Spleen (tissue), 11 donors: ENCODE results near the gene ABI3BP. TPM values are rescaled to one million over a fixed set of nuclear protein-coding genes. Genes with fewer than 3 reads are reported as not detected.

Source experiments
- DNase-seq: peaks from one replicate; pipeline ENCODE4 v3.0.0-alpha.2; 2020
- H3K27ac ChIP-seq, 8 donors: fragments of 200-600 bp; sonication (generic) in 7 of 8; 1 replicate in 4 of 8; 2 replicates in 4 of 8; pipeline versions ENCODE4 v1.5.0 to v1.8.0; 2016 to 2021; ENCODE audit warnings: inconsistent platforms in 4 of 8, mild to moderate bottlenecking in 4 of 8, moderate library complexity in 1 of 8
- H3K27me3 ChIP-seq, 7 donors: fragments of 200-600 bp; sonication (generic) in 6 of 7; replicated peaks in 1 of 7; 1 replicate in 4 of 7; 2 replicates in 3 of 7; pipeline versions ENCODE4 v1.5.0 to v1.8.0; 2016 to 2021; ENCODE audit warnings: inconsistent platforms in 3 of 7, mild to moderate bottlenecking in 1 of 7
- H3K36me3 ChIP-seq, 6 donors: fragments of 200-600 bp; sonication (generic) in 5 of 6; 1 replicate in 4 of 6; 2 replicates in 2 of 6; pipeline versions ENCODE4 v1.5.0 to v1.8.0; 2016 to 2021; ENCODE audit warnings: inconsistent platforms in 2 of 6
- H3K4me1 ChIP-seq, 6 donors: fragments of 200-600 bp; sonication (generic) in 5 of 6; 1 replicate in 3 of 6; 2 replicates in 3 of 6; pipeline versions ENCODE4 v1.5.0 to v1.8.0; 2016 to 2021; ENCODE audit warnings: inconsistent platforms in 3 of 6
- H3K4me3 ChIP-seq, 8 donors: fragments of 200-600 bp; sonication (generic) in 7 of 8; 1 replicate in 4 of 8; 2 replicates in 4 of 8; pipeline versions ENCODE4 v1.5.0 to v1.8.0; 2016 to 2021; ENCODE audit warnings: inconsistent platforms in 4 of 8, mild to moderate bottlenecking in 4 of 8, moderate library complexity in 2 of 8
- H3K9me3 ChIP-seq, 8 donors: fragments of 200-600 bp; sonication (generic) in 7 of 8; 1 replicate in 4 of 8; 2 replicates in 4 of 8; pipeline versions ENCODE4 v1.5.0 to v1.8.0; 2016 to 2021; ENCODE audit warnings: inconsistent platforms in 4 of 8
- POLR2A ChIP-seq, 3 donors: fragments of 450-650 bp; IDR thresholded peaks; one replicate each; pipeline ENCODE4 v1.5.1; 2017; ENCODE audit warnings: antibody characterized with exemption in 3 of 3, mild to moderate bottlenecking in 1 of 3
- POLR2AphosphoS5 ChIP-seq, 3 donors: sonication (generic); formaldehyde crosslinking; IDR thresholded peaks; one replicate each; pipeline ENCODE4 v1.5.1; 2017; ENCODE audit warnings: antibody characterized with exemption in 3 of 3
- WGBS, 5 donors: extraction: QIAGEN DNeasy Blood & Tissue Kit in 3 of 5; methylation state at CpG; one replicate each; pipeline versions ENCODE4 v1.1.5 to v1.1.7; 2013 to 2018; 5-methylcytosine and 5-hydroxymethylcytosine counted together
- intact Hi-C: fragments of 100-400 bp; cut with DNase I; formaldehyde crosslinking; loops from one replicate; pipeline ENCODE4 v1.15.0; 2023; ENCODE audit warnings: low total_unique reads
- polyA plus RNA-seq, 3 donors: library from polyadenylated mRNA; stranded (reverse); fragments of 200-250 nt; gene quantifications; one replicate each; pipeline ENCODE4 v1.2.1, GENCODE V29; 2013
- total RNA-seq, 7 donors: library from RNA; depleted of rRNA in 3 of 7; stranded (reverse); fragments of >200 nt in 3 of 7; fragmentation: NEBNext Ultra II Directional in 4 of 7; extraction: Animal tissue kit (Norgen Biotek cat#: 25700) in 4 of 7; gene quantifications; one replicate each; pipeline versions ENCODE4 v1.1.0 to v1.2.1, GENCODE V29; 2016 to 2021
- TF ChIP-seq, protein P1 (sequence below), 11 experiments: fragments of 200-600 bp in 7 of 11; fragments of 450-650 bp in 4 of 11; sonication (generic) in 4 of 11; IDR thresholded peaks in 8 of 11; conservative IDR thresholded peaks in 3 of 11; 1 replicate in 7 of 11; 2 replicates in 4 of 11; pipeline versions ENCODE4 v1.4.0 to v1.8.0; 2016 to 2021; ENCODE audit warnings: antibody characterized with exemption in 11 of 11, inconsistent platforms in 4 of 11, mild to moderate bottlenecking in 1 of 11
- donor health status: healthy with polysubstance abuse.
- donor health status: DM: no; HTN: no; CAD: no; lungs with moderate emphysema.
- donor health status: DM: no; HTN: no; CAD: no.
- donor health status: Bipolar disorder and iron deficiency.
- donor health status: healthy.
- donor health status: DM: no; HTN: no; CAD: no.
- donor health status: DM: yes; HTN: yes; CAD: no.

The ABI3BP gene
- total and polyA plus RNA-seq, 10 donors = 4.2 to 29.9 (median 16.3) TPM

DNA sequence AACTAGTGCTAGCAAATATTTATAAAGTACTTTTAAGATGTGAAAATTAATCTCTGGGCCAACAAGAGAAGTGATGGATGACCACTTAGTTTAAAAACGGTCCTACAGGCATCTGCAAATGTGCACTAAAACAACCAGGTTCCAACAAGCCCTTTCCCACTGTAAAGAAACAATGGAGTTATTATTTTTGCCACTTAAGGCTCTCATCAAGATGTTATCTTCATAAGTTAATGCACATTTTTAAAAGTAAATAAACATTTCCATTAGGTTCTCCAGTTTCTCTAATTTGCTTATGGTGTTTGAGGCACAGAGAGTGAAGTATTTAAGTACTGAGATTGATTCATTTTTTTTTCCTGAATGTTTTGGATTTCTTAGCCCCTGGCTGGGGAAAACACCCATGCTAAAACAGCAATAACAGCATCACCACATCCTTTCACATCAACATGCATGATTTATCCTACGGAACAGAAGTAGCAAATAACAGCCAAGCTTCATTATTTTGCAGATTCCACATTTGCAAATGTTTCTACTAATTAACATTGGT lies 20.8 kb downstream of the ABI3BP start:
- WGBS, 5 donors = 54 to 76% (median 68%) methylated on average over 2 of the region's 2 CpGs
- H3K4me3 ChIP-seq = no peak overlapping the region
- no peaks in the 10 kb centered on the region for H3K4me1 ChIP-seq
- H3K36me3 ChIP-seq = no peaks in the 10 kb centered on the region
- intact Hi-C loops = no loop called here
- TF ChIP-seq POLR2AphosphoS5 (IDR thresholded peaks at IDR 0.05) = no peak
- TF ChIP-seq, protein P1, sequence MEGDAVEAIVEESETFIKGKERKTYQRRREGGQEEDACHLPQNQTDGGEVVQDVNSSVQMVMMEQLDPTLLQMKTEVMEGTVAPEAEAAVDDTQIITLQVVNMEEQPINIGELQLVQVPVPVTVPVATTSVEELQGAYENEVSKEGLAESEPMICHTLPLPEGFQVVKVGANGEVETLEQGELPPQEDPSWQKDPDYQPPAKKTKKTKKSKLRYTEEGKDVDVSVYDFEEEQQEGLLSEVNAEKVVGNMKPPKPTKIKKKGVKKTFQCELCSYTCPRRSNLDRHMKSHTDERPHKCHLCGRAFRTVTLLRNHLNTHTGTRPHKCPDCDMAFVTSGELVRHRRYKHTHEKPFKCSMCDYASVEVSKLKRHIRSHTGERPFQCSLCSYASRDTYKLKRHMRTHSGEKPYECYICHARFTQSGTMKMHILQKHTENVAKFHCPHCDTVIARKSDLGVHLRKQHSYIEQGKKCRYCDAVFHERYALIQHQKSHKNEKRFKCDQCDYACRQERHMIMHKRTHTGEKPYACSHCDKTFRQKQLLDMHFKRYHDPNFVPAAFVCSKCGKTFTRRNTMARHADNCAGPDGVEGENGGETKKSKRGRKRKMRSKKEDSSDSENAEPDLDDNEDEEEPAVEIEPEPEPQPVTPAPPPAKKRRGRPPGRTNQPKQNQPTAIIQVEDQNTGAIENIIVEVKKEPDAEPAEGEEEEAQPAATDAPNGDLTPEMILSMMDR (IDR thresholded peaks at IDR 0.05 in 8 of 11, conservative IDR thresholded peaks at IDR 0.05 in 3 of 11) = no peak
- DNase-seq = no peak
- H3K9me3 ChIP-seq = no peaks in the 10 kb centered on the region
- no peak overlapping the region for H3K27ac ChIP-seq
- no peaks in the 10 kb centered on the region for H3K27me3 ChIP-seq

DNA sequence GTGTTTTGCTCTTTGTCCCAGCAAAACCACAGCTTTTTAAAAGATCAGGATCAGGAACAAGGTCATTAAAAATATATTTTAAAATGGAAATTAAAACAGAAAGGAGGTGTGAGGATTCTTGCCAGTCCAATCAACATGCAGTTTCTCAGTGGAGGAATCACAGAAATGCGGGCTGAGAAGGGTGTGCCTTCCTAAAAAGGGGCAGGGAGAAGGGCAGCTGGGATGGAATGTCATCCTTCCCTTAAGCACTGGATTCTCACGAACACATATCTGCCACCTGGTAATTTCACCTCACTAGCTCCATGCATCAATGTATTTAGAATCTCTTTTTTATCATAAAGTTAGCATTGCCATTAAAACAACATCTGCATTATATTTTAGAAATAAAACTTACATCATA lies 21.4 kb downstream of the ABI3BP start:
- 66 to 89% (median 78%) methylated on average over 2 of the region's 2 CpGs for WGBS, 5 donors

DNA sequence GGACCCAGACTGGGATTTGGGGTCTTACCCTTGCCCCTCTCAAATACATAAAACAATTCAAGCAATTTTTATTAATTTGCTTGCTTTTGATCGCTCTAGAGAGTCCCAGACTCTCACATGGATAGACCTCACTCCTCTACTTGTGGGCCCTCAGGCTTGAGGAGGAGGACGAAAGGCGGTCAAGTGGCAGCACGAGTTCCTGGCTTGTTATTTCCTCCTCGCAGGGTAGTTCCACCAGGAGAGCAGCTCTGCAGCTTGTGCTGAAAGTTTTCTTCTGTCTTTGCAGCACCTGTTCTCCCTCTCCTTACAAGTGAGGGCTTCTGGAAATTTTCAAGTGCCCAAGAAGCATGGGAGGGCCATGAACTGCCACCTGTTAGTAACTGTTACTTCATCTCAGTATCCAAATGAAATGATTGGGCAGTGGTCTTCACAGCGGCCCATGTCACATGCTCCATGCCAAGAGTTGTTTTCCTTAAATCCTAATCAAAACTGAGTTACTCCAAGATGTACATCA lies 22.7 kb downstream of the ABI3BP start:
- H3K9me3 ChIP-seq = no peaks in the 10 kb centered on the region
- WGBS, 5 donors = 84 to 91% (median 86%) methylated on average over 6 of the region's 6 CpGs
- H3K4me3 ChIP-seq = no peak overlapping the region
- intact Hi-C loops = no loop called here
- H3K27ac ChIP-seq = no peak overlapping the region
- no peaks in the 10 kb centered on the region for H3K4me1 ChIP-seq
- DNase-seq = no peak
- no peaks in the 10 kb centered on the region for H3K27me3 ChIP-seq
- TF ChIP-seq POLR2AphosphoS5 (IDR thresholded peaks at IDR 0.05) = no peak
- TF ChIP-seq POLR2A (IDR thresholded peaks at IDR 0.05) = no peak
- TF ChIP-seq, protein P1 (IDR thresholded peaks at IDR 0.05 in 8 of 11, conservative IDR thresholded peaks at IDR 0.05 in 3 of 11) = no peak
- no peaks in the 10 kb centered on the region for H3K36me3 ChIP-seq

More for the DNA sequence above, 21.4 kb downstream of the ABI3BP start:
- H3K27me3 ChIP-seq = no peaks in the 10 kb centered on the region
- DNase-seq = no peak
- H3K9me3 ChIP-seq = no peaks in the 10 kb centered on the region
- no peak overlapping the region for H3K27ac ChIP-seq
- intact Hi-C loops = no loop called here
- no peaks in the 10 kb centered on the region for H3K36me3 ChIP-seq
- TF ChIP-seq POLR2AphosphoS5 (IDR thresholded peaks at IDR 0.05) = no peak
- TF ChIP-seq POLR2A (IDR thresholded peaks at IDR 0.05) = no peak
- TF ChIP-seq, protein P1 (IDR thresholded peaks at IDR 0.05 in 8 of 11, conservative IDR thresholded peaks at IDR 0.05 in 3 of 11) = no peak
- H3K4me1 ChIP-seq = no peaks in the 10 kb centered on the region
- no peak overlapping the region for H3K4me3 ChIP-seq

DNA sequence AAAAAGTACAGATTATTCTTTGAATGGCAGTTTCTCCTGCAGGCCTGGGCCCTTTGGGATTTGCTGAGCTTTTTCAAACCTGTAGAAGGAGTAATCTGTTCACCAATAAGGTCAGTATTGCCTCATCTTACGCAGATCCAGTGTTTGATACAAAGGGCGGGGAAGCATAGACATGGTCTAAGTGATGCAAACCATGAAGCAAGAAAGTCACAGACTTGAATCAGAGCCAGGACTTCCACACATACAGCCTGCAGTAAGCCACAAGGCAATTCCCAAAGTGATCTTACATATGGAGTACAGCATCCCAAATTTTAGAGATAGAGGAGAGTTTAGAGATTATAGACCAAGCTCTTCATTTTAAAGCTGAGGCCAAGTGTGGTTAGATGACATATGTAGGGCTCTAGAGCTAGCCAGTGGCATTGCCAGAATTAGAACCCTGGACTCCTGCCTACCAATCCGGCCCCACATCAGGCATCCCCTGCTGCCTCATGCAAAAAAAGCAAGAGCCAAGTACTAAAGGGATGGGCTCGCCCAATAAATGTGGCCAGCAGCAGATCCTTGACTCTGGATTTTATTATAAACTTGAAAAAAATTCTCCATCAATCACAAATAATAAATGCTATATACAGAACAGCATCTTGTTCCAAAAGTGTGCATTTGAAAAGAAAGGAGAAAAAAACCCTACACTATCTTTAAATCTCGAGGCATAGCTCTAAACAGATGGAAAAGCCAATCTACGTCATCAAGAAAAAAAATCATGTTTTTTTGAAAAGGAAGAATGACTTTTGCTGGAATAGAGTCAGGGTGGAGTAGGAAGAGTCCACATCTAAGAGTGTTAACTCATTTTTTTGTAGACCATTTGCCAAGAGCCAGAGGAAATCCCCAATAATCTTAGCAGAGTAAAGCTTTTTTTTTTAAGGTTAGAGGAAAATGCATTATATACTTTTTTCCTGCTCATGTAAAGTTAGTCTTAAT lies 24.0 kb downstream of the ABI3BP start:
- intact Hi-C loops = no loop called here
- no peaks in the 10 kb centered on the region for H3K4me1 ChIP-seq
- TF ChIP-seq, protein P1 (IDR thresholded peaks at IDR 0.05 in 8 of 11, conservative IDR thresholded peaks at IDR 0.05 in 3 of 11) = no peak
- TF ChIP-seq POLR2A (IDR thresholded peaks at IDR 0.05) (no peak), POLR2AphosphoS5 (IDR thresholded peaks at IDR 0.05) (no peak)
- WGBS, 5 donors = 72 to 86% (median 76%) methylated on average over 6 of the region's 6 CpGs
- H3K9me3 ChIP-seq = no peaks in the 10 kb centered on the region
- H3K27ac ChIP-seq = no peak overlapping the region
- no peaks in the 10 kb centered on the region for H3K27me3 ChIP-seq
- no peak overlapping the region for H3K4me3 ChIP-seq
- DNase-seq = no peak
- H3K36me3 ChIP-seq = no peaks in the 10 kb centered on the region
